ENCODE results near the gene ZNF621.
A peak's percentile ranks its signal among the peaks of the same experiment; 100 is the strongest.

ZNF621 gene

GRCh38 chr3:40524568-40525285, at the start of gene ZNF621:
ZNF621 (plus strand) TSS chr3:40524960; CDS start chr3:40525841, 881 bp downstream.
- peak; percentile 87 for DNase-seq

GRCh38 chr3:40476478-40477470, 48.0 kb upstream of the ZNF621 start, which contains the start of gene ZNF619:
ZNF619 (plus strand) TSS chr3:40477122; CDS start chr3:40477980, 858 bp downstream.
- peak; percentile 54 for DNase-seq

GRCh38 chr3:40477666-40478065, 47.1 kb upstream of the ZNF621 start:
- no peak for DNase-seq

DNA sequence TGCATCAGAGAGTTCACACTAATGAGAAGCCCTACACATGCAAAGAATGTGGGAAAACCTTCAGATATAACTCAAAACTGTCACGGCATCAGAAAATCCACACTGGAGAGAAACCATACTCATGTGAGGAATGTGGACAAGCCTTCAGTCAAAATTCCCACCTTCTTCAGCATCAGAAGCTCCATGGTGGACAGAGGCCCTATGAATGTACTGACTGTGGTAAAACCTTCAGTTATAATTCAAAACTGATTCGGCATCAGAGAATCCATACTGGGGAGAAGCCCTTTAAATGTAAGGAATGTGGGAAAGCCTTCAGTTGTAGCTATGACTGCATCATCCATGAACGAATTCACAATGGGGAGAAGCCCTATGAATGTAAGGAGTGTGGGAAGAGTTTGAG, 37.6 kb upstream of the ZNF621 start:
- DNase-seq: no peak

DNA sequence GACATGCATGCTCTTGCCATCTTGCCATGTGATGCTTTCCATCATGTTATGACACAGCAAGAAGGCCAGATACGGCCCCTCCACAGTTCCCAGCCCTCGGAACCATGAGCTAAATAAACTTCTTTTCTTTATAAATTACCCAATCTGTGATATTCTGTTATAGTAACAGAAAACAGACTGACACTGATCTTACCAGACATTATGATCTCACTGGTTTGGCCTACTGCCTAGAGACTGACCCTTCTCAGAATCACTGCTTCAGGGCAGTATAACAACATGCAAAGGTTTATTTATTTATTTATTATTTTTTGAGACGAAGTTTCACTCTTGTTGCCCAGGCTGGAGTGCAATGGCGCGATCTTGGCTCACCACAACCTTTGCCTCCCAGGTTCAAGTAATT, 33.8 kb upstream of the ZNF621 start:
- no peak for DNase-seq

GRCh38 chr3:40494698-40495097, 30.1 kb upstream of the ZNF621 start:
- no peak for DNase-seq

DNA sequence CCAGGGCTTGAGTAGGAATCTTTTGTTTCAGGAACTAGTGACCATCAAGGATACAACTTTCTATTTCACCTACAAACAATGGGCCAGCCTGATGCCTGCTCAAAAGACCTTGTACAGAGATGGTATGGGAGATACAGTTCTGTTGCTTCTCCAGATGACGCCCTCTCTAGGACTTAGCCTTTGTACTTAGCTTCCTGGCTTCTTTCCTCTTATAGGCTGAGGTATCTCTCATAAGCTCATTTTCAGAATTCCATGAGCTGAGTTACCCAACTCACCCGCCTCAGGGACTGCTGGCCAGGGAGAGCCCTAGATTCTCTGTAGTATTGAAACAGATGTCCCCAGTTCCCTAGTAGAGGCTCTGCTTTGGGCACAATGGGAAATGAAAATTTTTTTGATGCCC, 27.5 kb upstream of the ZNF621 start:
- DNase-seq: no peak

GRCh38 chr3:40499952-40500351, 24.8 kb upstream of the ZNF621 start:
- DNase-seq: no peak

DNA sequence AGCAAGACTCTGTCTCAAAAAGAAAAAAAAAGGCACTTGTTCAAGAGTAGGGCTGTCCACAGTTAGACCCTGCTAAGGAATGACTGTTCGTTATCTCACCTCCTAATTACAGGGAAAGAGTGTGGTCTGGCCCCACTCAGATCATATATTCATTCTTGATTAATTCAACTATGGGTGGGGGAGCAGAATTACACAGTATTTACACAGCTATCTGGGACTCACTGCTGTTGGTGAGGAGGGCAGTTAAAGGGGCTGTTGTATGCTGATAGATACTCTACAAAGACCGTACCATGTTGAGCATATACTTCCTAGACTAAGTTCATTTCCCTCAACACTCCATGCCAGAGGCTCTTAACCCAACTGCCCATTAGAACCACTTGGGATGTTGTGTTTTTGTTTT, 22.7 kb upstream of the ZNF621 start:
- DNase-seq: no peak

DNA sequence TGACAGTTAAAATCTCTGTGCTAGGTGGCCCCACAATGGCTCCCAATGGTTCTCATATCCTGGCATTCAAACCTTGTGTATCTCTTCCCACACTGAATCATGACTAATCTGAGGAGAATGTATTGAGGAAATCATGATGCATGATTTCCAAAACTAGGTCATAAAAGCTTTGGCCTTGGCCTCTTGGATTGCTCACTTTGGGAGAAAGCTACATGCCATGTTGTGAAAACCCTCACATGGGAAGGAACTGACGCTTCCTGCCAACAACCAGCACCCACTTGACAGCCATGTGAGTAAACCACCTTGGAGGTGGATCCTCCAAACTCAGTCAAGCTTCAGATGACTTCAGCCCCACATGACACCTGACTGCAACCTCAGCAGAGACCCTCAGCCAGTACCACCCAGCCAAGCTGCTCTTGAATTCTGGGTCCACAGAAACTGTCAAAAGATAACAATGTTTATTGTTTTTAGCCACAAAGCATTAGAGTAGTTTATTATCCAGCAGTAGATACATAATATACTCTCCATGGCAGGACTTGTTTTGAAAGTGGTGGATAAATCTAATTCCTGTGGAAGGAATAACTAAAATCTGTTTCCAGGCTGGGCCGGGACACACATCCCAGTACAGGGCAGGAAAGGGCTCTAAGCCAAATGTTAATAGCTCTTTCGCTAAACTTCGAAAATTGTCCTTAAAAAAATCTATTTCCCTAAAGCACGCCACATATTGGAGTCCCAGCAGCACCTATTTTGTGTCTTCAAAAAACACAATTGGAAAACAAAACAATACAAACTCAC, 19.9 kb upstream of the ZNF621 start:
- no peak for DNase-seq

- peak; percentile 47 for DNase-seq
Observed at GRCh38 chr3:40505599-40506462, 18.9 kb upstream of the ZNF621 start, which contains the start of gene ZNF620. ZNF620 (plus strand) TSS chr3:40506039; CDS start chr3:40506353, 314 bp downstream.

DNA sequence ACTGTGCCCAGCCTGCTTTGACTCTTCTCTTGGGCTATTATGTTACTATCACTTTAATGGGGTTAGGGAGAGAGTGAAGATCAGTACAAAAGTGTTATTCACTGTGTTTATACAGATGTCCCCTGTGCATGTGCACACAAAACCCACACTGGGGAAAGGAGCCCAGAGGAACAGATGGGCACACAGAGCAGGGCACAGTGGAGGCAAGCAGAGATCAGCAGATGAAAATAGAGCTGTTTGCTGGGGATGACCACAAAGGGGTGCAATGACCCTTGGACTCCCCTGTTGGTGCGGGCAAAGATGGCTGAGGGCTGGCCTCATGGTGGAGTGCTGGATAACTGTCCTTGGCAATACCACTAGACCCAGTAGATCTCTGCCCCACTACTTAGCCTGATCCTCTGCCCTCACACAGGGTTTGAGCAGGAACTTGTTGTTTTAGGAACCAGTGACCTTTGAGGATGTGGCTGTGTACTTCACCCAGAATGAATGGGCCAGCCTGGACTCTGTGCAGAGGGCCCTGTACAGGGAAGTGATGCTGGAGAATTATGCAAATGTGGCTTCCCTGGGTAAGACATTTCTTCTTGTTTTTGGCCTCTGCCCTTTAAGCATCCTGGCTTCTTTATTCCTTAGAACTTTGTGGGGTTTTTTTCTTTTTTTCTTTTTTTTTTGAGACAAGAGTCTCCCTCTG, 13.6 kb upstream of the ZNF621 start:
- no peak for DNase-seq

- no peak for DNase-seq
Observed at GRCh38 chr3:40516201-40516600, 8.6 kb upstream of the ZNF621 start.

- DNase-seq: no peak
Observed at GRCh38 chr3:40518067-40518466, 6.7 kb upstream of the ZNF621 start.

DNA sequence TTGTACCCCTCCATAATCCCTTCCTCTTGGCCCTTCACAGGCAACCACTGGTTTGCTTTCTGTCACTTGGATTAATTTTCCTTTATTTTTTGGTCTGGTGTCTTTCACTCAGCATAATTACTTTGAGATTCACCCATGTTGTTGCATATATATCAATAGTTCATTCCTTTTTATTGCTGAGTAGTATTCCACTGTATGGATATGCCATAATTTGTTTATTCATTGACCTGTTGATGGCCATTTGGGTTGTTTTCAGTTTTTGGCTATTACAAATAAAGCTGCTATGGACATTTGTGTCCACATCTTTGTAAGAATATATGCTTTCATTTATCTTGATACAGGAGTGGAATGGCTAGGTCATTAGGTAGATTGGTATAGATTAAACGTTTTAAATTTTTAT, 5.9 kb upstream of the ZNF621 start:
- no peak for DNase-seq

- DNase-seq: no peak
Observed at GRCh38 chr3:40521254-40521653, 3.5 kb upstream of the ZNF621 start.

- DNase-seq: no peak
Observed at GRCh38 chr3:40523781-40524180, 979 bp upstream of the ZNF621 start.

DNA sequence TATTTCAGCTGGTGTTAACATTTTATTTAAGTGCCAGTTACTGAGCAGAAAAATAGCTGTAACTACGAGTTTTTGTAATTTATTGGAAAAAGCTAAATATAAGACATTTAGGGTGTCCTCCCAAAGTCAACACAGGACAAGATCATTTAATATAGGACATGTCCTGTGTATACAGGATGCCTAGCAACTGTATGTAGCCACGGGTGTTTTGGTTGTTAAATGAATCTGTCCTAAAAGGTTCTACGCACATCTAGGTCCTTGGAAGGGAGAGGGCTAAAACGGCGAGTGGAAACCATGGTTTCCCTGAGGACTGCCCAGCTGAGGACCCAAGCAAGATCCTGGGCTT, 565 bp upstream of the ZNF621 start:
- DNase-seq: no peak

GRCh38 chr3:40528426-40528825, 3.7 kb downstream of the ZNF621 start:
- DNase-seq: no peak

GRCh38 chr3:40532252-40532651, 7.5 kb downstream of the ZNF621 start:
- DNase-seq: no peak

DNA sequence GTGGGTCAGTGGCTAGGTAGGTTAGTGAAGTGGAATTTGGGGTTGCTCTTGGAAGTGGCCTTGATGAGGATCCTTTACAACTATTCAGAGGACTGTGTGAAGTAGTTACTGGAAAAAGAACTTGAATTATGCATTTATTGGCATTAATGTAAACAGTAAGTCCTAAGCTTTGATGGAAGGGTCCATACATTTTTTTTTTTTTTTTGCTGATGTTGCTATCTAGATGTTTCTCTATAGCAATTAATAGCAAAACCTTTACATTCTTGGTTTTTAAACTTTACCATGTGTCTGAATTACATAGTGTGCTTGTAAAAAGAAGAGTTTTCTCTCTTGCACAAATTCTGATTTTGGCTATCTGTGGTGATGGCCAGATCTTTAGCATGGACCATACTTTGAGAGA, 9.5 kb downstream of the ZNF621 start:
- DNase-seq: no peak
